Measurements from ENCODE around the gene ASZ1. TPM values are rescaled to one million over a fixed set of nuclear protein-coding genes. Genes with fewer than 3 reads are reported as not detected.

ASZ1 gene
- total and polyA plus RNA-seq, 4 donors: not detected

DNA sequence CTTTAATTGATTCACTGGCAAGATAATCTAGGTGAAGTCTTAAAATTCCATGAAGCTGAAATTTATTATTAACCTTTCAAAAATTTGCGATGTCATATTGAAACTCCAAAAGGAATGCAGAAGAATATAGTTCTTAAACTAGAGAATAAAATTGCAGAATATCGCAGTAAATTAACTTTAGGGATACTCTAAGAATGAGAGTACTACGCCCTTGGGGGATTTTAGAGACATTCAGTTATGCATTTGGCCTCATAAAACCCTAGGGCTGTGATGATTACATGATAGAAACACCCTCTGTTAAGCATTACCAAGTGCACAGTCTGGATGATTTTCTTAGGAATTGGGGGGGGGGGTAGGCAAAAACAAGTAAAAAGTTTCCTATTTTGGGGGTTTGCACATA lies 108.1 kb downstream of the ASZ1 start:
- Histone ChIP-seq H3K4me3 (ENCODE audit: low read length in 2 of 2) (no peak overlapping the region), H3K27ac (ENCODE audit: low read depth in 1 of 2, low read length in 2 of 2) (no peak overlapping the region), H3K4me1 (ENCODE audit: control insufficient read depth in 1 of 2, insufficient read depth in 2 of 2, low read length in 2 of 2) (no peaks in the 10 kb centered on the region), H3K27me3 (ENCODE audit: control insufficient read depth in 1 of 2, insufficient read depth in 2 of 2, low read length in 1 of 2) (no peaks in the 10 kb centered on the region), H3K9me3 (ENCODE audit: control insufficient read depth, low read length) (no peaks in the 10 kb centered on the region), H3K36me3 (ENCODE audit: control insufficient read depth in 1 of 2, insufficient read depth in 2 of 2, low read length in 1 of 2) (no peaks in the 10 kb centered on the region)
- DNase-seq: no peak
- WGBS, 2 donors: 92 to 94% methylated on average over 3 of the region's 3 CpGs
- no peak for ATAC-seq (ENCODE audit: low FRiP score)
- intact Hi-C loops (cut with DNase I): no loop called here

DNA sequence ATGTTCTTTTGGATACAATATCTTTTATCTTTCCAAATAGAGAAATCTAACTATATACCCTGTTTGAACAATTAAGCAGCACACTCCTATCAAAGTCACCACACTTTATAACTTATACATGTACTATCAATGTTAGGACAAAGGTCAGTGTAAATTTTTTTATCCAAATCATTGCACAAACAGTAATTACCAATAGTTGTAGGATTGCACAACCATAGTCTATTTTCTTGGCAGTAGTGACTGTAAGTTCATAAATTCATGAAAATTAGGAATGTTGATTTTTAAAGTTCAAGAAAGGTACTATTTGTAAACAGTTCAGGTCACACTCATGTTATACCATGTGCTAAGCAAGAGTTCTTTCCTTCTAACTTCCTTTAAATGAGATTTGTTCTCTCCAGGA lies 113.7 kb downstream of the ASZ1 start:
- ATAC-seq (ENCODE audit: low FRiP score): no peak

More for the DNA sequence above, 113.7 kb downstream of the ASZ1 start:
- Histone ChIP-seq H3K4me1 (ENCODE audit: control insufficient read depth in 1 of 2, insufficient read depth in 2 of 2, low read length in 2 of 2) (no peaks in the 10 kb centered on the region), H3K27ac (ENCODE audit: low read depth in 1 of 2, low read length in 2 of 2) (no peak overlapping the region), H3K36me3 (ENCODE audit: control insufficient read depth in 1 of 2, insufficient read depth in 2 of 2, low read length in 1 of 2) (no peaks in the 10 kb centered on the region), H3K9me3 (ENCODE audit: control insufficient read depth, low read length) (no peaks in the 10 kb centered on the region), H3K4me3 (ENCODE audit: low read length in 2 of 2) (no peak overlapping the region), H3K27me3 (ENCODE audit: control insufficient read depth in 1 of 2, insufficient read depth in 2 of 2, low read length in 1 of 2) (no peaks in the 10 kb centered on the region)
- intact Hi-C loops (cut with DNase I): no loop called here
- DNase-seq: no peak

Other genes starting within 250 kb of the ASZ1 start
- gene WNT2, start 104.4 kb downstream of the ASZ1 start, total RNA-seq: 1 to 10 TPM in 1 of 2 donors, under 1 TPM in 1; 0.45 to 4.7 TPM
- gene WNT2, start 104.4 kb downstream of the ASZ1 start, polyA plus RNA-seq: not detected
- under 1 TPM; 0.29 to 0.30 TPM for gene CFTR, start 52.5 kb upstream of the ASZ1 start, total RNA-seq
- 1 to 10 TPM in 1 of 2 donors, under 1 TPM in 1; 0.10 to 3.1 TPM for gene CFTR, start 52.5 kb upstream of the ASZ1 start, polyA plus RNA-seq